ENCODE results near the gene NSRP1.
"Not testable (repeated sequence)": the region's sequence is repeated elsewhere in the genome, so short reads cannot be mapped to it uniquely, and the experiment has no call there.

Gene NSRP1

DNA sequence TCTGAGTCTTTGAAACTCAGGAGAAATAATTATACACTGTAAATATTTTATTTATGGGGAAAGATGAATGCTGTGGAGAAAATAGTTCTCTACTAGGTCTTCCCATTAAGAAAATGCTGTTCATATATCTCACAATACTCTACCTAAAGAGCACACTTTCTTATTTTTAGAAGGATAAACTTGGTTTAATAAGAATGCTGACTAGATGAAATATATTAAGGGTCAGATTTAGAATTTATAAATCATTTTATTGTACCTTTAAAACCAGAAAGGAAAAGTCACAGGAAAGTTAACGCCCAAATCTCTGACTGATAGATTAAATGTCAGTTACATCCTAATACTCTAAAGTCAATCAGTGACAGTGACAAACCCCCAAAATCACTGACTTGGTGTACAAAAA, 70.1 kb downstream of the NSRP1 start:
- DNase-seq (ENCODE audit: low spot score) = no peak

DNA sequence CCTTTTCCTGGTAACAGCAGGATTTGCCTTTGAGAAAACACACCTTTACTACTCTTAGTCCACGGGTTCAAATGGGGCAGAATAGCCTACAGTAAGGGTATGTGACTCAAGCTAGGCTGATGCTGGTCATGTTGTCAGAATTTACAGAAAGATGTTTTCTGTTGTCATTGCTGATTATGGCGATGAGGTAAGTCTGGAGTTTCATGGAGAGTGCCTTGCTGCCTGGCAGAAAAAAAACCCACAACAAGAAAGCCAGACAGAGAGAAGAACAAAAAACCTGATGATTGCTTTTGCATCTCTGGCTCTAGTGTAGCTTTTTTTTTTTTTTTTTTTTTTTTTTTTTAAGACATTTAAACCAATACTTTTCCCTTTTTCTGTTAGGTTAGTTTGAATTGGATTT, 71.0 kb downstream of the NSRP1 start:
- DNase-seq (ENCODE audit: low spot score) = no peak

DNA sequence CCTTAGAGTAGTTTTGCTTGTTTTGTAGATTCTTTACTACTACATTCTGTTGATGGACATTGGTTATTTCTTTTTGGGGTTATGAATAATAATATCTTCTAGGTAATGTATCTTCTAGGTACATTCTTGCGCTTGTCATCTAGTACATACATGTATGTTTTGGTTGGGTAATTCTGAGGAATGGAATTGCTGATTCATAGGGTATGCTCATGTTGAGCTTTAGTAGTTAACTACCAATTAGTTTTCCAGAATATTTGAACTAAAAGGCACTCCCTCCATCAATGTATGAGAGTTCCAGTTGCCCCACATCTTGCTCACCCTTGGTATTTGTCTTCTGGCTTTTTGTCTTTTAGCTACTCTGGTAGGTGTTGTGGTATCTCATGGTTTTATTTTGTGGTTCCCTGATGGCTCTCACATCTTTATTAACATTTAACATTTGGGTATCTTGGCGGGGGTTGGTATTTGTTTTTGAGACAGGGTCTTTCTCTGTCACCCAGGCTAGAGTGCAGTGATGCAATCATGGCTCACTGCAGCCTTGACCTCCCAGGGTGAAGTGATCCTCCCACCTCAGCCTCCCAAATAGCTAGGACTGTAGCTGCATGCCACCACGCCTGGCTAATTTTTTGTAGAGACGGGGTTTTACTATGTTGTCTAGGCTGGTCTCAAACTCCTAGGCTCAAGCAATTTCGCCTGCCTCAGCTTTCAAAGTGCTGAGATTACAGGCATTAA, 71.8 kb downstream of the NSRP1 start:
- DNase-seq (ENCODE audit: low spot score) = no peak

- DNase-seq (ENCODE audit: low spot score) = no peak
Observed at GRCh38 chr17:30191072-30191471, 74.5 kb downstream of the NSRP1 start.

DNA sequence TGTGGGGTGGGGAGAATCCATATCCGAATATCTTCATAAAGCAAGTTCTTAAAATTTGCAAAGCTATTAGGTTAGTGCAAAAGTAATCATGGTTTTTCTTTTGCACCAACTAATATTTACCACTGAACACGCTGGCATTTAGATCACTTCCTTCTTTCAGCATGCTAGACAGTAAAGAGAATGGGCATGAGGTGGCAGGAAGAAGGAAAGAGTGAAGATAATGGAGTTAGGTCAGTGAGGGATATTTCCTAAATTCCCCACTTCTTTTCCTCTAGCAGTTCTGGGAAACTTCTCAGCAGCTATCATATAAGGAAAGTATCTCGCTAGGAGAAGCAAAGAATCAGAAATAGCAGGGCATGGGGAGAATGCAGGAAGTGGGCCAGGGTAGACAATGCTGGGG, 79.9 kb downstream of the NSRP1 start:
- no peak for DNase-seq (ENCODE audit: low spot score)

DNA sequence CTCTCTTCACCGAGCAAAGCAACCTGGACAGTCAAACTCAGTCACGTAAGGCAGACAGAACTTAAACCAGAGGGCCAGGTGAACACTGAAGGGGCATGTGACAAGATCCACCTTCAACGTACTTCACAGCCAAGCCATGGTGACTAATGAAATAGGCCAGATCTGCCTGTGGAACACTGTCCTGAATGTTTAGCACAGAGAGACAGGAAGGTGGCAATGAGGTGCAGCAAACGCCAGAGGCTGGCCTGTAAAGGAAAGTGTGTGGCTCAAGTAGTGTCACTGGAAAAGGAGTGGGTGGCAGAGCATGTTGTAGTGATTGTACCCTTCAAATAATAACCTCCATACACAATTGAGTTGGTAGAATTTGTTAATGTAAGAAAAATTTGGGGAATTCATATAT, 80.8 kb downstream of the NSRP1 start:
- no peak for DNase-seq (ENCODE audit: low spot score)

DNA sequence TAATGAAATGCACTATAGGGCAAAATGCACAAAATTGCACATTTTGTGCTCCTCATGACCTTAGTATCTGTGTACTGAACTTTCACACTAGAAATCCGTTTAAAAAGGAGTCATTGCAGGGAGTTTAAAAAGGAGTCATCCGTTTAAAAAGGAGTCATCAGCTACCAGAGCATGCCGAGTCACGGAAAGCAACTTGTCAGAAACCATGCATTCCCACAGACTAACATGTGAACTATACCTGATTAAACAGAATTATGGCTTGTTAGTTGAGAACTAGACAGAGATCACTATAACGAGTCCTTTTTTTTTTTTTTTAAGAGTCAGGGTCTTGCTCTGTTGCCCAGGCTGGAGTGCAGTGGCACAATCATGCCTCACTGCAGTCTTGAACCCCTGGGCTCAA, 83.0 kb downstream of the NSRP1 start:
- DNase-seq (ENCODE audit: low spot score) = peak; percentile 37

DNA sequence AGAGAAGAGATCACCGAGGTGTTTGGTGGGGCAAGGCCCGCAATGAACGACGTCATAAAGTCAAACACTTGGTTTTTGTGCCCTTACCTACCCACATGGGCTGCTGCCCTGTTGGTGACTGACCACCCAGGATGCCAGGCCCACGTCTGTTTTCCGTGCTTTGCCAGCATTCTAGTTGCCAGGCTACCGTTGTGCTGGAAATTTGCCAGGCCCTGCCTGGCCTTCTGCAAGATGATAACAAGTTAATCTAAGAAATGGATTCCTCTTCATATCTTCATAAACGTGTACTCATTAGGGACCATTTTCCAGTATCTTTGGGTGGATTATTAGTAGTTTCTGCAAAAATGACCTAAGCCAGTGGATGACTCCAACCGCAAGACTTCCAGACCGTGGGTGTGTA, 83.5 kb downstream of the NSRP1 start:
- DNase-seq (ENCODE audit: low spot score) = no peak

GRCh38 chr17:30200656-30201055, 84.0 kb downstream of the NSRP1 start:
- not testable (repeated sequence) for DNase-seq (ENCODE audit: low spot score)

GRCh38 chr17:30203471-30203981, 86.9 kb downstream of the NSRP1 start:
- DNase-seq (ENCODE audit: low spot score) = no peak

DNA sequence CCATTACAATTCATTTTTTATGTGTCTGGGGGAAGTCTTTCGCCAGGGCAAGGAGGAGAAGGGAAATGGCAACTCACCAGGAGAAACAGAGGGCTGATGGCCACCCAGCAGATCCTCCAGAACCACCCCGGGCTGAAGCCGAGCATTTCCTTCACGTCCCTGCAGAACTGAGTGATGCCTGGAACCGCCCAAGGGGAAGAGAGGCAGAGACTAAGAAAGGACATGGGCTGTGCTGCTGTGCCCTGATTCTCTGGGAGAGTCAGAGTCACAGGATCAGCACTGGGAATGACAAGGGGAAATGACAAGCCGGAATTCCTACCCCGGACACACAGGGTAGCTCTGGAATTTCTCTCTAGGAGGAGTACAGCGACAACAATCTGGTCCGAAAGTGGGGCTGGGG, 91.0 kb downstream of the NSRP1 start:
- no peak for DNase-seq (ENCODE audit: low spot score)

DNA sequence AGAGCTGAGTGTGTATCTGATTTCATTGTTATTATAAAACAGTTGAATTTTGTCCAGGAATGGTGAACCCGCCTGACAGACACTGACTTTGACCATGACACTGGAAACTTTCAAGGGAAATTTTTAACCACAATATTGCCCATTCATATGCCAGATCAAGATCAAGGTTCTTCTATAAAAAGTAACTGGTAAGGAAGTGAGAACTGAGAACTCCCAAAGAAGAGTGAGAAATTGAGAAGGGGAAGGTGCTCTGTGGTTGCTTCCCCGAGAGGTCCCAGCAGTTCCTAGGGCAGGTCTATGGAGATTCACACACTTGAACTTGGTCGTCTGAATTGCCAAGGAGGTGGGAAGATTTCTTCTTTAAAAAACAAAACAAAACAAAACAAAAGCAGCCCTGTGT, 91.6 kb downstream of the NSRP1 start:
- no peak for DNase-seq (ENCODE audit: low spot score)

GRCh38 chr17:30209930-30210329, 93.3 kb downstream of the NSRP1 start:
- DNase-seq (ENCODE audit: low spot score) = no peak

DNA sequence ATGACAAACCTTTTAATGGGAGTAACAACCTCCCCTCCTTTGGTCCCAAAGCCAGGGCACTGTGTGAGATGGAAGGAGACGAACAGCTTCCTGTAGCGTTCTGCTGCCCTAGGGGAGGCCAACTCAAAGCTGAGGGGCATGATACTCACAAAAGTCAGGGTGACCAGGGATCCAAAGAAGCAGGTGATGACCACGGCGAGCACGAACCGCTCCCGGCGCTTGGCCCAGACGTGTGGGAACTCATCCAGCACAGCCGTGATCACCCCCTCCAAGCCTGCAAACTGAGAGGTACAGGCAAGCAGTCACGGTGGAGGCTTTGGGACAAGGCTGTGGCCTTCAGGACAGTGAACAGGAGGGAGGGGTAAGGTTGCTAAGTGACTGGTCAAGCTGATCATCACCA, 93.8 kb downstream of the NSRP1 start:
- DNase-seq (ENCODE audit: low spot score) = no peak

- no peak for DNase-seq (ENCODE audit: low spot score)
Observed at GRCh38 chr17:30210901-30211300, 94.3 kb downstream of the NSRP1 start.

DNA sequence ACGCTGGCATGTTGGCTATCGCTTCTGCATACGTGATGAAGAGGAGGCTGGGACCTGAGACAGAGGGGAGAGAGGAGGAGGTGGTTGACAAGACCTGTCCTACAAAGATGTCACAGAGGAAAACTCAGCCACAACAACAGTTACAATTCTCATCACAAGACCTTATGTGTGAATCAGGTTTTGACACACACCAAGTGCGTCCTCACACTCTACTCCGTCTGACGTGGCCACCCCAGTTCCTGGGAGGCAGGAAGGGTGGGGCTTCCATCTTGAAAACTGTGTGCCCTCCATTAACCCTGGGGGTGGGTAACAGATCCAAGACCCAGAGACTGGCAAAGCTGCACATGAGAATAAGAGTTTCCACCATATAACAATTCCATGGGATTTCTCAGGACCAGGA, 94.8 kb downstream of the NSRP1 start:
- DNase-seq (ENCODE audit: low spot score) = no peak

GRCh38 chr17:30212750-30213149, 96.1 kb downstream of the NSRP1 start:
- no peak for DNase-seq (ENCODE audit: low spot score)

GRCh38 chr17:30217054-30217453, 100.4 kb downstream of the NSRP1 start:
- DNase-seq (ENCODE audit: low spot score) = no peak

DNA sequence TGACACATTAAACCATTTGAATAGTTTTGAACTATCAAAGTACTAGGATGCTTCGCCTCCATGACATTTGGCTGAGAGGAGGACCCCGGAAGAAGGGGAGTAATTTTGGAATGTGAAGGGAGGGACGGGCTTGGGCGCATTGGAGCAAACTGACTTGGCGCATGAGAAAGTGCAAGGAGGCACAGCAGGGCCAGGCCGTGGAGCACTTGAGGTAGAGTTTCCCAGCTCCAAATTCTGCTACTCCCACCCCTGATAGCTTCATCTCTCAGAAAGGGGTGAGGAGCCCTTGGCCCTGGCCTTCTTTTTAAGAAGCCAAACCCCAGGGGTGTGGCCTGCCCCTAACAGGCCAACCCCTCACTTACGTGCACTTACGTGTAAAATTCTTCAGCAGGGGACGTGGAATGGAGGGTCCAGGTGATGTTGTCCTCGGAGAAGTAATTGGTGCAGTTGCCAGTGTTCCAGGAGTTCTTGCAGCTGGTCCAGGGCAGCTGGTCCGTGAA, 101.2 kb downstream of the NSRP1 start:
- DNase-seq (ENCODE audit: low spot score) = no peak

GRCh38 chr17:30218799-30219198, 102.2 kb downstream of the NSRP1 start:
- no peak for DNase-seq (ENCODE audit: low spot score)

DNA sequence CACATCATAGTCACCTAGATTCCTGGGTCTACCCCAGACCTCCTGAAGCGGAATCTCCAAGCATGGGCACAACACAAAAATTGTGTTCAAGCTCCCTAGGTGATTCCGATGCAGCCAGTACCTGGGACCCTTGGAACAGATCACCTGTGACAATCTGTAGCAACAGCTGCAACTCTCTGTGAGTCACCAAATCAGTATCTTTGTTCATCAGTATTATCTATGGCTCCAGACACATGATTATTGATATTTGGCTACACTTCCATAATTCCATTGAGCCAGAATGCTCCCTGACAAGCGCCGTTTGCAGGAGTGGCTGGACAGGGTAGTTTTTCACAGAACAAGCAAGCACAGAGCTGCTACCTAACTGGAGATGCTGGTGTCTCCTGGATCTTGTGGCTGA, 102.7 kb downstream of the NSRP1 start:
- no peak for DNase-seq (ENCODE audit: low spot score)

- no peak for DNase-seq (ENCODE audit: low spot score)
Observed at GRCh38 chr17:30219833-30220232, 103.2 kb downstream of the NSRP1 start.

GRCh38 chr17:30220414-30220813, 103.8 kb downstream of the NSRP1 start:
- no peak for DNase-seq (ENCODE audit: low spot score)

GRCh38 chr17:30221346-30221745, 104.7 kb downstream of the NSRP1 start:
- DNase-seq (ENCODE audit: low spot score) = no peak

Data from RKO (cell line).